HEK293T (cell line): ENCODE data around the gene HOXA13.
A peak's percentile ranks its signal among the peaks of the same experiment; 100 is the strongest.

Experiments
- CTCF ChIA-PET: fragments of 350-600 bp; formaldehyde crosslinking; extraction: SDS; loops from one replicate; lab custom pipeline; 2021; ENCODE audit warnings: antibody characterized with exemption, inconsistent platforms; lab: Yijun Ruan, JAX
- POLR2A ChIA-PET: fragments of 350-600 bp; formaldehyde crosslinking; extraction: SDS; loops from one replicate; lab custom pipeline; 2020; ENCODE audit warnings: antibody characterized with exemption, inconsistent platforms; lab: Yijun Ruan, JAX
- DNase-seq: peaks from one replicate; pipeline ENCODE4 v3.0.0; 2012; ENCODE audit warnings: mixed read lengths; ENCODE audit errors: extremely low spot score
- ARNT ChIP-seq: fragments of 450-650 bp; IDR thresholded peaks from 2 replicates; pipeline ENCODE4 v1.6.1; 2017; ENCODE audit warnings: mild to moderate bottlenecking
- BHLHE40 ChIP-seq: fragments of 450-650 bp; IDR thresholded peaks from 2 replicates; pipeline ENCODE4 v1.6.1; 2016; ENCODE audit warnings: mild to moderate bottlenecking, moderate library complexity, borderline replicate concordance
- CTBP1 ChIP-seq: fragments of 450-650 bp; IDR thresholded peaks from 2 replicates; pipeline ENCODE4 v1.6.1; 2016; ENCODE audit warnings: borderline replicate concordance
- ELF4 ChIP-seq: fragments of 450-650 bp; IDR thresholded peaks from 2 replicates; pipeline ENCODE4 v1.6.1; 2017; ENCODE audit warnings: antibody characterized with exemption
- FOXA1 ChIP-seq: fragments of 450-650 bp; IDR thresholded peaks from 2 replicates; pipeline ENCODE4 v1.6.1; 2016; ENCODE audit warnings: mild to moderate bottlenecking
- FOXK2 ChIP-seq: fragments of 450-650 bp; IDR thresholded peaks from 2 replicates; pipeline ENCODE4 v1.6.1; 2016; ENCODE audit warnings: mild to moderate bottlenecking
- FOXM1 ChIP-seq: fragments of 450-650 bp; IDR thresholded peaks from 2 replicates; pipeline ENCODE4 v1.6.1; 2017; ENCODE audit warnings: mild to moderate bottlenecking, borderline replicate concordance
- HDGF ChIP-seq: fragments of 450-650 bp; IDR thresholded peaks from 2 replicates; pipeline ENCODE4 v1.6.1; 2017; ENCODE audit warnings: antibody characterized with exemption, borderline replicate concordance
- L3MBTL2 ChIP-seq: fragments of 450-650 bp; conservative IDR thresholded peaks from 2 replicates; pipeline ENCODE4 v1.6.1; 2016; ENCODE audit warnings: mild to moderate bottlenecking
- LEF1 ChIP-seq: fragments of 450-650 bp; IDR thresholded peaks from 2 replicates; pipeline ENCODE4 v1.6.1; 2017; ENCODE audit warnings: mild to moderate bottlenecking, borderline replicate concordance
- NFRKB ChIP-seq: fragments of 450-650 bp; IDR thresholded peaks from 2 replicates; pipeline ENCODE4 v1.6.1; 2016; ENCODE audit warnings: mild to moderate bottlenecking, moderate library complexity
- SP1 ChIP-seq: fragments of 450-650 bp; IDR thresholded peaks from 2 replicates; pipeline ENCODE4 v1.6.1; 2017
- SUZ12 ChIP-seq: fragments of 450-650 bp; IDR thresholded peaks from 2 replicates; pipeline ENCODE4 v1.6.1; 2016; ENCODE audit warnings: mild to moderate bottlenecking
- TARDBP ChIP-seq: fragments of 450-650 bp; IDR thresholded peaks from 2 replicates; pipeline ENCODE4 v1.6.1; 2016
- ZNF384 ChIP-seq: fragments of 450-650 bp; IDR thresholded peaks from 2 replicates; pipeline ENCODE4 v1.6.1; 2016
- TF ChIP-seq, protein P1 (sequence below): fragments of 450-650 bp; IDR thresholded peaks from 2 replicates; pipeline ENCODE4 v1.6.1; 2016

HOXA13 gene

DNA sequence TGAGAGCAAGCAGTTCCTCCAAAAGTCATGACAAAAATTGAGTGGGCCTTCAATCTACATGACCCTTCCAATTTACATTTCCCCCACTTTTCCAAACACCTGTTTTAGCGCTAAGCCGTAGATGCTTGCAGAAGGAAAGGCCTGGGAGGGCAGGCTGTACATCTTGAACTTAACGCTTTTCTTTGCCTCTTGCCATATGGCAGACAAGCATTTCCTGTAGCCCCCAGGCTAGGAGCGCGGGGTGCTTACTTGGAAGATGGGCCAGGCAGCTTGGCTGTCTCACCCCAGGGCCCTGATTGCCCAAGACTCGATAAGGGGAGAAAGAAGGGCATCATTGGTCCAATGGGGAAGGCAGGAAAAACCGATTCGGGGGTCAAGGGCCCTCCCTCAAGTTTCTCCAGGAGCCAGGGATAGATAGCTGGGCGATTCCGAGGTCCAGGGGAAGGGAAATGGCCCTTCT lies 27.5 kb downstream of the HOXA13 start:
- POLR2A ChIA-PET, result interaction anchor here (1.0 to 13.6 kb wide), 10 partner anchors 9 to 977 kb away, joined by 3 to 367 read pairs (median 4); partner anchors contain the start of genes CBX3, HNRNPA2B1, HOXA11 and HOXA3
- TF ChIP-seq LEF1, result no peak
- TF ChIP-seq ELF4, result no peak
- CTCF ChIA-PET, result interaction anchor here (0.7 kb wide), 1 partner anchor 21 kb away, joined by 3 read pairs; no protein-coding TSS in a partner anchor
- DNase-seq, result no peak

DNA sequence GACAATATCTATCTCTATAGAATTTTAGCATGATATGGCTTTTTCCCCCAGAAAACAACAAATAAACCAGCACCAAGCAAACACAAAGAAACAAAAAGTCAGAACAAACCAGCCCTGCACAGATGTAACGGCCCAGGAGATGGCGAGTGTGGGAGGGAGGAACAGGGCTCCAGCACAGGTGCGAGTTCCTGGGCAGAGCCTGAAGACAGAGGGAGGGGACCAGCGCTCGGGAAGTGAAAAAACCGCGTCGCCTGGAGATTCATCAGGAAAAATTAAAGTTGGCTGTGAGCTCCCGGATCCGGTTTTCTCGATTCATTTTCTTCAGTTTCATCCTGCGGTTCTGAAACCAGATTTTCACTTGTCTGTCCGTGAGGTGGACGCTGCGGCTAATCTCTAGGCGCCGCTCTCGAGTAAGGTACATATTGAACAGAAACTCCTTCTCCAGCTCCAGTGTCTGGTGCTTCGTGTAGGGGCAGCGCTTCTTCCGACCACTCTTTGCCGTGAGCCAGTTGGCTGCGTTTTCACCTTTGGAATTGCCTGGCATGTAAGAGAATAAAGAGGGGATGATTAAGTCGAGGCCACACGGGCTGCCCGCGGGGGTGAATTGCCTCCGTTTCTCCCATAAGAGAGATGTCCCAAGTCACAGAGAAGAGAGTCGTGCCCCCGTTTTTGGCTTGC lies 28.1 kb downstream of the HOXA13 start:
- POLR2A ChIA-PET, result interaction anchor here (0.6 to 13.6 kb wide), 8 partner anchors 9 to 977 kb away, joined by 3 to 367 read pairs (median 8); partner anchors contain the start of genes HNRNPA2B1, HOXA11, HOXA3 and HOXA5
- TF ChIP-seq CTBP1, result no peak
- no peak for TF ChIP-seq L3MBTL2
- TF ChIP-seq BHLHE40, result no peak
- TF ChIP-seq SUZ12, result no peak
- no peak for TF ChIP-seq ARNT
- TF ChIP-seq FOXK2, result no peak
- TF ChIP-seq TARDBP, result no peak
- no peak for TF ChIP-seq NFRKB
- no peak for TF ChIP-seq FOXM1
- no peak for TF ChIP-seq SP1
- TF ChIP-seq FOXA1, result no peak
- TF ChIP-seq, protein P1, sequence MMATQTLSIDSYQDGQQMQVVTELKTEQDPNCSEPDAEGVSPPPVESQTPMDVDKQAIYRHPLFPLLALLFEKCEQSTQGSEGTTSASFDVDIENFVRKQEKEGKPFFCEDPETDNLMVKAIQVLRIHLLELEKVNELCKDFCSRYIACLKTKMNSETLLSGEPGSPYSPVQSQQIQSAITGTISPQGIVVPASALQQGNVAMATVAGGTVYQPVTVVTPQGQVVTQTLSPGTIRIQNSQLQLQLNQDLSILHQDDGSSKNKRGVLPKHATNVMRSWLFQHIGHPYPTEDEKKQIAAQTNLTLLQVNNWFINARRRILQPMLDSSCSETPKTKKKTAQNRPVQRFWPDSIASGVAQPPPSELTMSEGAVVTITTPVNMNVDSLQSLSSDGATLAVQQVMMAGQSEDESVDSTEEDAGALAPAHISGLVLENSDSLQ, result no peak
- no peak for TF ChIP-seq ZNF384
- no peak for TF ChIP-seq ELF4
- no peak for TF ChIP-seq LEF1
- no peak for TF ChIP-seq HDGF
- no peak for DNase-seq
- CTCF ChIA-PET, result no interaction called here

DNA sequence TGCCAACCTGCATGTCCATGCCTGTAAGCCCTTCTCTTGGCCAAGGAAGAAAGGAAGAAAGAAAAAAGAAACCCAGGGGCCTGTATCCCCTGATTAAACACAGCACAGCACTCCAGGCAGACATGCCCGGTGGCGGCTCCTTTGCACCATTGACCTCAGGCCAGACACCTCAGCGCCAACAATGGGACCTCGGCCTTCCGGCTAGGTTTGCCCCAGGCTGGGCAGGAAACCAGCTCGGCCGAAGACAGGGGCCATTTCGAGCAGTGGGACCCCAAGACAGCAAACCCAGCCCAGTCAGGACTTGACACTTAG lies 28.6 kb downstream of the HOXA13 start:
- CTCF ChIA-PET, result no interaction called here
- DNase-seq, result no peak

DNA sequence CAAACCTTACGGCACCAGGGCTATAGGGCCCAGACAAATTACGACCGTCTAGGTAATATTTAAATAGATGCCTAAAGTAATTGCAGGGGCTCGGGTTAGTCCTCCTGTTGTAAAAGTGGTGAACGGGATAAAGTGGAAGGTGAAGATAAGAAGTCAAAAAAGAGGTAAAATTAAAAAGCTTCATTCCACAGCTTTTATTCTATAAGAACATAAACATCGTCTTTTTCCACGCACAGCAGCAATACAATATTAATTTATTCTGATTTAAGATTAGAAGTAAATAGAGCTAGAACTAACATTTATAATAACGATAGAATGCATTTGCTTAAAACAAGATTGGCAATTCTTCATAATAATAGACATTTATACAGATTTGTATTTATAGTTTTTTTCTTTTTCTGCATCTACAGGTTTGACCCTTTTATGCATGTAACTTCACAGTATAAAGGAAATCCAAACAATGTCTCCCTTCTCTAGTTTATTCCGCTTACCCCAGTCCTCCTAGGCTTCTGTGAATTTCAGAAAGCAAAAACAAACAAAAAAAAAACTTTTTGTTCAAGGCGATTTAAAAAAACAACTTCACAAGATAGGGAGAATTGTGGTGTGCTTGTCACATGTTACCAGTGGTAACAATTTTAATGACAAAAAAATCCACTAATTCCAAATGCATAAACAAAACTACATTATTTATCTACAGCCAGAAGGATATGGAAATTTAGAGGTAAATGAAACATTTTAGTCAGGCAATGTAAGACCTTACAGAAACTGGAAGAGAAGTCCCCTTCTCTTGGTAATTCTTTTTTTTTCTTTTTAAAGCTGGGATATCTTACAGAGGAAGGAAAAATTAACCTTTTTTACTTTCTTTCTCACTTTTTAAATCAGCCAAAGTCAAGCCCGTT lies 29.2 kb downstream of the HOXA13 start:
- DNase-seq, result no peak
- CTCF ChIA-PET, result interaction anchor here (1.4 kb wide), 1 partner anchor 9 kb away, joined by 8 read pairs; no protein-coding TSS in a partner anchor
- POLR2A ChIA-PET, result interaction anchor here (0.8 to 13.6 kb wide), 8 partner anchors 9 to 972 kb away, joined by 3 to 367 read pairs (median 8); partner anchors contain the start of genes HNRNPA2B1, HOXA11, HOXA3 and HOXA5
- TF ChIP-seq BHLHE40 (no peak), FOXK2 (no peak), LEF1 (no peak), CTBP1 (0 out of 2 replicates have a peak, but pooled peaks have one; percentile 20)
- TF ChIP-seq, protein P1, result peak; percentile 39; the same call in 1 of the 2 replicates

More for the DNA sequence above, 28.6 kb downstream of the HOXA13 start:
- POLR2A ChIA-PET, result interaction anchor here (0.6 to 13.6 kb wide), 7 partner anchors 8 to 976 kb away, joined by 3 to 367 read pairs (median 12); partner anchors contain the start of genes HNRNPA2B1, HOXA11, HOXA3 and HOXA5
- TF ChIP-seq BHLHE40 (no peak), SP1 (no peak), TARDBP (no peak), HDGF (no peak), CTBP1 (no peak), ZNF384 (no peak)

DNA sequence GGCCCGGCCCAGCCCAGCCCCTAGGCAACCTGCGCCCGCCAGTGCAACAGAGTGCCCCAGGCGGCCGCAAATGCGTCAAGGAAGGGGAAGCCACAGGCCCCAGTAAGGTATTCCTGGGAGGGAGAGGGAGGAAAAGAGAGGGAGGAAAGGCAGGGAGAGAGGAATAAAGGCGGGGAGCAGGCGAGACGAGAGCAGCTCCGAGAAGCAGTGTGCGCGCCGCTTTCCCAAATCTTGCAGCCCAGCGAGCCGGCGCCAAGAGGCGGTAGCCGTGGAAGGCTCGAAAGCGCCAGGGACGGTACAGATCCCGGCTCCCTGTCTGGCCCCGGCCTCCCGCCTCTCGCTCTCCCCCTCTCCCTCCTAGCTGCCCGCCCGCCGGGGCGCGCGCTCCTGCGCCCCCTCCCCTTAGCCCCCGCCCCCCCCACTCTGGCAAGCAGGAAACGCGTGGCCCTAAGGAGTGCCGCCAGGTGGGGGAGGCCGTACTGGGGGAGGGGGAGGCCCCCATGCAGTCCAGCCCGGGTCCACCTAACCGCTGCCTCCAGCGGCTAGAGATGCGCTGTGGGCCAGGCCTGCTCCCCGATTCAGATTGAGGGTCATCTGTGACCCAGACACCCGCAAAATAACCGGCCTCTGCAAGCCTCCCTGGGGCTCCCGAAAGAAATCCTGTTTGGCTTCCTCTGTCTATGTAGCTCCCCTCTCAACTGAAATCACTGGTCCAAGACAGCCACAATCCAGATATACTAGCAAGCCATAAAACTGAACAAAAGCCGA lies 30.0 kb downstream of the HOXA13 start:
- ChIA-PET CTCF (interaction anchor here (1.4 kb wide), 1 partner anchor 10 kb away, joined by 8 read pairs; no protein-coding TSS in a partner anchor), POLR2A (interaction anchor here (0.8 to 13.6 kb wide), 11 partner anchors 9 to 972 kb away, joined by 3 to 367 read pairs (median 4); partner anchors contain the start of genes HNRNPA2B1, HOXA11, HOXA3 and HOXA4)
- TF ChIP-seq FOXK2 (no peak), HDGF (no peak), ELF4 (no peak), NFRKB (no peak), FOXM1 (peak; percentile 27; the same call in 1 of the 2 replicates)
- no peak for DNase-seq
